A549 (cell line): Measurements from ENCODE around the gene S1PR1.

ENCODE experiments used
- CHD4 ChIP-seq: fragments of 200-600 bp; sonication (generic); IDR thresholded peaks from 2 replicates; pipeline ENCODE4 v1.6.1; 2016; ENCODE audit warnings: antibody characterized with exemption, mild to moderate bottlenecking, borderline replicate concordance
- CTCF ChIP-seq: fragments of >200 bp; sonication (Bioruptor Twin); formaldehyde crosslinking; IDR thresholded peaks from 3 replicates; pipeline ENCODE4 v1.5.1; 2016
- POLR2A ChIP-seq: IDR thresholded peaks from 2 replicates; pipeline ENCODE4 v1.6.1; 2012; ENCODE audit warnings: mild to moderate bottlenecking, low read length
- RAD21 ChIP-seq, 2 experiments: fragments of >200 bp in 1 of 2; sonication (Bioruptor Twin) in 1 of 2; formaldehyde crosslinking in 1 of 2; IDR thresholded peaks in 1 of 2; conservative IDR thresholded peaks in 1 of 2; 2 replicates in 1 of 2; 3 replicates in 1 of 2; pipeline ENCODE4 v1.6.1; 2012 to 2018; ENCODE audit warnings: inconsistent platforms in 1 of 2
- RFX5 ChIP-seq: fragments of 450-650 bp; IDR thresholded peaks from 2 replicates; pipeline ENCODE4 v1.7.1; 2014; ENCODE audit warnings: antibody characterized with exemption, mild to moderate bottlenecking, moderate library complexity
- RNF2 ChIP-seq: fragments of 200-600 bp; sonication (generic); IDR thresholded peaks from 2 replicates; pipeline ENCODE4 v1.6.1; 2016; ENCODE audit warnings: low read depth, mild to moderate bottlenecking, antibody characterized with exemption, moderate library complexity, borderline replicate concordance
- TF ChIP-seq, protein P1 (sequence below): IDR thresholded peaks from 2 replicates; pipeline ENCODE4 v1.6.1; 2012
- TF ChIP-seq, protein P2 (sequence below): fragments of 200-600 bp; sonication (generic); IDR thresholded peaks from 2 replicates; pipeline ENCODE4 v1.6.1; 2016; ENCODE audit warnings: antibody characterized with exemption, mild to moderate bottlenecking, moderate library complexity

- TF ChIP-seq CTCF: no peak
- TF ChIP-seq RNF2: no peak
- TF ChIP-seq, protein P1, sequence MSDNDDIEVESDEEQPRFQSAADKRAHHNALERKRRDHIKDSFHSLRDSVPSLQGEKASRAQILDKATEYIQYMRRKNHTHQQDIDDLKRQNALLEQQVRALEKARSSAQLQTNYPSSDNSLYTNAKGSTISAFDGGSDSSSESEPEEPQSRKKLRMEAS: no peak
- no peak for TF ChIP-seq POLR2A
- no peak for TF ChIP-seq RFX5
- no peak for TF ChIP-seq CHD4
- TF ChIP-seq, protein P2, sequence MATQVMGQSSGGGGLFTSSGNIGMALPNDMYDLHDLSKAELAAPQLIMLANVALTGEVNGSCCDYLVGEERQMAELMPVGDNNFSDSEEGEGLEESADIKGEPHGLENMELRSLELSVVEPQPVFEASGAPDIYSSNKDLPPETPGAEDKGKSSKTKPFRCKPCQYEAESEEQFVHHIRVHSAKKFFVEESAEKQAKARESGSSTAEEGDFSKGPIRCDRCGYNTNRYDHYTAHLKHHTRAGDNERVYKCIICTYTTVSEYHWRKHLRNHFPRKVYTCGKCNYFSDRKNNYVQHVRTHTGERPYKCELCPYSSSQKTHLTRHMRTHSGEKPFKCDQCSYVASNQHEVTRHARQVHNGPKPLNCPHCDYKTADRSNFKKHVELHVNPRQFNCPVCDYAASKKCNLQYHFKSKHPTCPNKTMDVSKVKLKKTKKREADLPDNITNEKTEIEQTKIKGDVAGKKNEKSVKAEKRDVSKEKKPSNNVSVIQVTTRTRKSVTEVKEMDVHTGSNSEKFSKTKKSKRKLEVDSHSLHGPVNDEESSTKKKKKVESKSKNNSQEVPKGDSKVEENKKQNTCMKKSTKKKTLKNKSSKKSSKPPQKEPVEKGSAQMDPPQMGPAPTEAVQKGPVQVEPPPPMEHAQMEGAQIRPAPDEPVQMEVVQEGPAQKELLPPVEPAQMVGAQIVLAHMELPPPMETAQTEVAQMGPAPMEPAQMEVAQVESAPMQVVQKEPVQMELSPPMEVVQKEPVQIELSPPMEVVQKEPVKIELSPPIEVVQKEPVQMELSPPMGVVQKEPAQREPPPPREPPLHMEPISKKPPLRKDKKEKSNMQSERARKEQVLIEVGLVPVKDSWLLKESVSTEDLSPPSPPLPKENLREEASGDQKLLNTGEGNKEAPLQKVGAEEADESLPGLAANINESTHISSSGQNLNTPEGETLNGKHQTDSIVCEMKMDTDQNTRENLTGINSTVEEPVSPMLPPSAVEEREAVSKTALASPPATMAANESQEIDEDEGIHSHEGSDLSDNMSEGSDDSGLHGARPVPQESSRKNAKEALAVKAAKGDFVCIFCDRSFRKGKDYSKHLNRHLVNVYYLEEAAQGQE: no peak
- no peak for TF ChIP-seq RAD21 (conservative IDR thresholded peaks at IDR 0.05 in 1 of 2, IDR thresholded peaks at IDR 0.05 in 1 of 2)
These were observed 47.9 kb downstream of the S1PR1 start for GRCh38 chr1:101284622-101285218.
